Esophagus squamous epithelium (tissue), 5 donors: ENCODE results near the gene MAEA. TPM values are rescaled to one million over a fixed set of nuclear protein-coding genes. Genes with fewer than 3 reads are reported as not detected.

Experiments used
- DNase-seq: peaks from one replicate; lab custom pipeline; 2025; lab: John Stamatoyannopoulos, UW
- H3K27ac ChIP-seq, 4 donors: fragments of 200-600 bp; sonication (generic); one replicate each; pipeline ENCODE4 v1.5.1; 2016 to 2019; ENCODE audit warnings: mild to moderate bottlenecking in 1 of 4
- H3K27me3 ChIP-seq, 4 donors: fragments of 200-600 bp; sonication (generic); 1 replicate in 3 of 4; 2 replicates in 1 of 4; pipeline versions ENCODE4 v1.5.1 to v1.6.0; 2017 to 2021; ENCODE audit warnings: antibody characterized with exemption in 1 of 4
- H3K36me3 ChIP-seq, 3 donors: fragments of 200-600 bp; sonication (generic); one replicate each; pipeline ENCODE4 v1.5.1; 2016 to 2019
- H3K4me1 ChIP-seq, 3 donors: fragments of 200-600 bp; sonication (generic); one replicate each; pipeline ENCODE4 v1.5.1; 2017 to 2019
- H3K4me3 ChIP-seq, 4 donors: fragments of 200-600 bp; sonication (generic); 1 replicate in 3 of 4; 2 replicates in 1 of 4; pipeline ENCODE4 v1.5.1; 2016 to 2019; ENCODE audit warnings: mild to moderate bottlenecking in 2 of 4, moderate library complexity in 1 of 4
- H3K9me3 ChIP-seq, 3 donors: fragments of 200-600 bp; sonication (generic); one replicate each; pipeline ENCODE4 v1.5.1; 2016 to 2019
- CTCF ChIP-seq, 6 experiments: fragments of 450-650 bp in 4 of 6; fragments of 200-600 bp in 2 of 6; sonication (generic) in 2 of 6; IDR thresholded peaks; one replicate each; pipeline ENCODE4 v1.5.1; 2016 to 2019; ENCODE audit warnings: antibody characterized with exemption in 6 of 6, mild to moderate bottlenecking in 4 of 6, moderate library complexity in 4 of 6
- POLR2A ChIP-seq, 4 donors: fragments of 450-650 bp; IDR thresholded peaks; one replicate each; pipeline ENCODE4 v1.6.1; 2017; ENCODE audit warnings: antibody characterized with exemption in 4 of 4, mild to moderate bottlenecking in 4 of 4, moderate library complexity in 3 of 4
- WGBS, 2 donors: methylation state at CpG; one replicate each; pipeline ENCODE4 v1.1.5; 2018; 5-methylcytosine and 5-hydroxymethylcytosine counted together
- intact Hi-C: fragments of 100-400 bp; cut with DNase I; formaldehyde crosslinking; loops from one replicate; pipeline ENCODE4 v1.15.0; 2022
- total RNA-seq, 4 donors: library from RNA; depleted of rRNA; stranded (reverse); fragments of >200 nt; gene quantifications; one replicate each; pipeline ENCODE4 v1.1.0, GENCODE V29; 2016
- donor health status: DM: yes; HTN: yes; CAD: no.

The MAEA gene
- total RNA-seq, 4 donors from 2014 or later = 56.6 to 78.7 (median 67.5) TPM

GRCh38 chr4:1253831-1254230 is 35.9 kb upstream of the MAEA start:
- H3K27ac ChIP-seq = no peak overlapping the region
- no peak for TF ChIP-seq POLR2A (IDR thresholded peaks at IDR 0.05)
- no peak for TF ChIP-seq CTCF (IDR thresholded peaks at IDR 0.05)
- H3K4me3 ChIP-seq = no peak overlapping the region
- no peaks in the 10 kb centered on the region for H3K27me3 ChIP-seq
- intact Hi-C loops = loop anchor here (5.0 kb wide), 1 partner anchor 93 kb away; the partner anchor contains the start of gene UVSSA
- H3K4me1 ChIP-seq = peaks cover 9 to 26% (median 10%) of the 10 kb centered on the region in 3 donors
- H3K9me3 ChIP-seq = peaks cover 0 to 32% (median 4%) of the 10 kb centered on the region in 3 donors
- WGBS, 2 donors = 78 to 88% methylated on average over 4 to 5 of the region's 5 CpGs
- no peak for DNase-seq
- peaks cover 0 to 9% (median 0%) of the 10 kb centered on the region in 3 donors for H3K36me3 ChIP-seq

- H3K36me3 ChIP-seq = peaks cover 0 to 9% (median 0%) of the 10 kb centered on the region in 3 donors
- intact Hi-C loops = no loop called here
- no peaks in the 10 kb centered on the region for H3K27me3 ChIP-seq
- H3K4me1 ChIP-seq = peaks cover 4 to 18% (median 6%) of the 10 kb centered on the region in 3 donors
- no peak overlapping the region for H3K27ac ChIP-seq
- TF ChIP-seq CTCF (IDR thresholded peaks at IDR 0.05) = no peak
- DNase-seq = no peak
- WGBS, 2 donors = 79% methylated on average over 4 of the region's 4 CpGs
- H3K9me3 ChIP-seq = peaks cover 0 to 32% (median 4%) of the 10 kb centered on the region in 3 donors
- H3K4me3 ChIP-seq = no peak overlapping the region
These were observed 34.5 kb upstream of the MAEA start for GRCh38 chr4:1255151-1255550.

GRCh38 chr4:1255699-1256098 is 34.0 kb upstream of the MAEA start:
- TF ChIP-seq POLR2A (IDR thresholded peaks at IDR 0.05) (no peak), CTCF (IDR thresholded peaks at IDR 0.05) (no peak)
- DNase-seq = no peak
- no peak overlapping the region for H3K4me3 ChIP-seq
- intact Hi-C loops = no loop called here
- peaks cover 0 to 13% (median under 1%) of the 10 kb centered on the region in 3 donors for H3K4me1 ChIP-seq
- peaks cover 0 to 28% (median 4%) of the 10 kb centered on the region in 3 donors for H3K9me3 ChIP-seq
- whole genome bisulfite sequencing, 2 donors = 78 to 91% methylated on average over 2 of the region's 2 CpGs
- H3K36me3 ChIP-seq = peaks cover 0 to 8% (median 0%) of the 10 kb centered on the region in 3 donors
- H3K27me3 ChIP-seq = no peaks in the 10 kb centered on the region
- H3K27ac ChIP-seq = no peak overlapping the region

GRCh38 chr4:1258457-1258856 is 31.2 kb upstream of the MAEA start:
- 84 to 86% methylated on average over 2 of the region's 2 CpGs for WGBS, 2 donors
- no peak overlapping the region for H3K27ac ChIP-seq
- no peaks in the 10 kb centered on the region for H3K27me3 ChIP-seq
- no peaks in the 10 kb centered on the region for H3K36me3 ChIP-seq
- intact Hi-C loops = no loop called here
- peaks cover 0 to 17% (median 4%) of the 10 kb centered on the region in 3 donors for H3K9me3 ChIP-seq
- H3K4me1 ChIP-seq = no peaks in the 10 kb centered on the region
- H3K4me3 ChIP-seq = no peak overlapping the region
- DNase-seq = no peak
- TF ChIP-seq POLR2A (IDR thresholded peaks at IDR 0.05) = no peak
- TF ChIP-seq CTCF (IDR thresholded peaks at IDR 0.05) = peak in 1 of 6 experiments; percentile 24

GRCh38 chr4:1259966-1260365 is 29.7 kb upstream of the MAEA start:
- H3K4me3 ChIP-seq = no peak overlapping the region
- DNase-seq = no peak
- H3K9me3 ChIP-seq = peaks cover 0 to 10% (median 4%) of the 10 kb centered on the region in 3 donors
- no peaks in the 10 kb centered on the region for H3K27me3 ChIP-seq
- H3K4me1 ChIP-seq = no peaks in the 10 kb centered on the region
- 72 to 79% methylated on average over 4 of the region's 4 CpGs for WGBS, 2 donors
- H3K27ac ChIP-seq = no peak overlapping the region
- intact Hi-C loops = loop anchor here (10.0 kb wide), 1 partner anchor 95 kb away; no protein-coding TSS in a partner anchor
- no peaks in the 10 kb centered on the region for H3K36me3 ChIP-seq
- TF ChIP-seq POLR2A (IDR thresholded peaks at IDR 0.05) = no peak
